HG03025 (cell line): ENCODE results near the gene DNASE1L2.
"Not testable (repeated sequence)": the region's sequence is repeated elsewhere in the genome, so short reads cannot be mapped to it uniquely, and the experiment has no call there.

ENCODE experiments used
- ATAC-seq: cut with Tn5 transposase; IDR thresholded peaks from one replicate; pipeline ENCODE4 v1.9.1; 2021; ENCODE audit warnings: mild to moderate bottlenecking, moderate library complexity; ENCODE audit not compliant: unreplicated experiment, low FRiP score

The DNASE1L2 gene

DNA sequence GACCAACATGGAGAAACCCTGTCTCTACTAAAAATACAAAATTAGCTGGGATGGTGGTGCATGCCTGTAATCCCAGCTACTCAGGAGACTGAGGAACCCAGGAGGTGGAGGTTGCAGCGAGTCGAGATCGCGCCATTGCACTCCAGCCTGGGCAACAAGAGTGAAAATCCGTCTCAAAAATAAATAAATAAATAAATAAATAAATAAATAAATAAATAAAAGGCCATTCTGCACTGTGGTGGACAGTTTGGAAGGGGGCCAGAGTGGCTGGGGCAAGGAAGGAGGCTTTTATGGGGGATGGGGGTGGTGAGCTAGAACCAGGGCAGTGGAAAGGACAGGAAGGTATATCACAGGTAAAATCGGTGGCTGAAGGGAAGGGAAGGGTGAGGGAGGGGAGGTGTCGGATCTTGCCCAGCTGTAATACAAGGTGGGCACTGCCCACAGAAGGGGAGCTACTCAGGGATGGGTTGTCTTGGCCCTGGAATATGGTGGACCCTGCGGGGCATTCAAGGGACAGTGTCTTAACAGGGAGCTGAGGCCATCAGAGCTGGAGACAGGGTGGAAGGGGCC, 33.0 kb upstream of the DNASE1L2 start:
- ATAC-seq: not testable (repeated sequence)

DNA sequence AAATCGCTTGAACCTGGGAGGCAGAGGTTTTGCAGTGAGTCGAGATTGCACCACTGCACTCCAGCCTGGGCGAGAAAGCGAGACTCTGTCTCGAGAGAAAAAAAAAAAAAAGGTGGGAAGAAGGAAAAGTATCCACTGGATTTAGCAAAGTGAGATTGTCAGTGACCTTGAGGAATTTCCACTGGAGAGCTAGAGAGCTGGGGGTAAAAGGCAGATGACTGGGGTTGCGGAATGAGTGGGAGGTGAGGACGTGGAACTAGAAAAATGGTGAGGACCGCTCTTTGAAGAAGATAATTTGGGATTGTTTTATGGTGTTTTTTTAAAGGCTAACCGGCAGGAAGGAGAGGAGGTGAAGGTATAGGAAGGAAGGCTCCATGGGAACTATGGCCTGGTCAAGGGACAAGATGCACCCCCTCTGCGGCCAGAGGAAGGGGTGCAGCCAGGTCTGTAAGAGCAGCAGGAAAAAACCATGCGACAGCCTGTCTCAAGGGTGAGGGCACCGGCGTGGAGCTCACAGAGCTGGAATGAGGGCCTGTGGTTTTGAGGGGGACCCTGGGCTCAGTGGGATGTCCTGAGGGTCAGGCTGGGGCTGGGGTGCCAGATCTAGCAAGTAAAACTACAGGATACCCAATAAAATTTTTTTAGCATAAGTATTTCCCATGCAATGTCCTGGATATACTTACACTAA, 31.7 kb upstream of the DNASE1L2 start:
- ATAC-seq: no peak

DNA sequence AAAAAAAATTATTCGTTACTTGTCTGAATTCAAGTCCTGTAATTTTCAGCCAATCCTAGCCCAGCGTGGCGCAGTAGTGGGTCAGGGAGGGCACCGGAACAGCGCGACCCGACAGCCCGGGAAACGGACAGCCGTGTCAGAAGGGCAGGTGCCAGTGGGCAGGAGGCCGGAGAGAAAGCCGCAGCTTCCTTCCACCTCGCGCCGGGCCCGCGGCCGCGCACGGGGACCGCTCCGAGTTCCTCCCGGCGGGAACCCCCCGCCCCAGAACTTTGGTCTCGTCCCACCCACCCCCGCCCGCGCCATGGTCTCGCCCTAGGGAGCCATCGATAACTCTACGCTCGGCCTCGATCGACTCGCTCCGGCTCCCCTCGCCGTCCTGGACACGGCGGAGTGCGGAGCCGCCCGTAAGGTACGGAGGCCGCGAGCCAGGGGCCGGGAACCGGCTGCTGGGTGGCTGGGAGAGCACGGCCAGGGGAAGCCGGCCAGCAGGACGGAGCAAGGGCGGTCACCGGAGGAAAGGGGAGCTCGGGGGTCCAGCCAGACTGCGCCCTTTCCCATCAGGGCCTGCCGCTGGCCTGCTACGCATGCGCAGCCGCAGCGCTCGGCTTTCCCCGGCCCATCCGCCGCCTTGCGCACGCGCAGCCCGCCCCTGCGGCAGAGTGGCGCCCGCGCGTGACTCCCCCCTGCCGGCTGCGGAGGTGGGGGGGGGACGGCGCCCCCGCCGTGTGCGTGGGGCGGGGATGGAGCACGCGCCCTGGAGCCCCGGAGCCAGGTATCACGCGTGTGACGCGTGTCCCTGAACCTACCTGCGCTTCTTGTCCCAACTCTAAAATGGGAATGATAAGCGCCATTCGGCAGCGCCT, 30.9 kb upstream of the DNASE1L2 start, which contains the start of gene MLST8:
Gene MLST8 (plus strand): TSS at position 351 of the 863 bp plus-strand sequence. CDS start 632 bp downstream, outside the sequence.
- ATAC-seq: peak; percentile 65

DNA sequence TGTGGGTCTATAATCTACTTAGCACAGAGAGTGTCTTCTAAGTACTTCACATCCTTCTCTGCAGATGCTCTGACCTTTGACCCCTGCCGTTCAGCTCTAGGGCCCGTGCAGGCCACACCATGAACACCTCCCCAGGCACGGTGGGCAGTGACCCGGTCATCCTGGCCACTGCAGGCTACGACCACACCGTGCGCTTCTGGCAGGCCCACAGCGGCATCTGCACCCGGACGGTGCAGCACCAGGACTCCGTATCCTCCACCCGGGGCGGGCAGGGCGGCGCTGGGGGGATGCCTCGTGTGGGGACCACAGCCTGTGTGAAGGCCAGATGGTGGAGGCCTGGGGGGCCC, 30.3 kb upstream of the DNASE1L2 start:
- no peak for ATAC-seq

DNA sequence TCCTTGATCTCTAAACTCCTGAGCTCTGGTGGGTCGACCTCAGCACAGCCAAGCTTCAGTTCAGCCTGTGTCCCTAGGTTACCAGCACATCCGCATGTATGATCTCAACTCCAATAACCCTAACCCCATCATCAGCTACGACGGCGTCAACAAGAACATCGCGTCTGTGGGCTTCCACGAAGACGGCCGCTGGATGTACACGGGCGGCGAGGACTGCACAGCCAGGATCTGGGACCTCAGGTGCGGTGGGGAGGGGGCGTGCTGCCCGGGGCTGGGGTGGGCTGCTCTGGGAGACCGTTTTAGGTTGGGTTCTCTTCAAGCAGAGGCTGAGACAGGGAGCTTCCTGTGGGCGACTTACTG, 29.8 kb upstream of the DNASE1L2 start:
- no peak for ATAC-seq

DNA sequence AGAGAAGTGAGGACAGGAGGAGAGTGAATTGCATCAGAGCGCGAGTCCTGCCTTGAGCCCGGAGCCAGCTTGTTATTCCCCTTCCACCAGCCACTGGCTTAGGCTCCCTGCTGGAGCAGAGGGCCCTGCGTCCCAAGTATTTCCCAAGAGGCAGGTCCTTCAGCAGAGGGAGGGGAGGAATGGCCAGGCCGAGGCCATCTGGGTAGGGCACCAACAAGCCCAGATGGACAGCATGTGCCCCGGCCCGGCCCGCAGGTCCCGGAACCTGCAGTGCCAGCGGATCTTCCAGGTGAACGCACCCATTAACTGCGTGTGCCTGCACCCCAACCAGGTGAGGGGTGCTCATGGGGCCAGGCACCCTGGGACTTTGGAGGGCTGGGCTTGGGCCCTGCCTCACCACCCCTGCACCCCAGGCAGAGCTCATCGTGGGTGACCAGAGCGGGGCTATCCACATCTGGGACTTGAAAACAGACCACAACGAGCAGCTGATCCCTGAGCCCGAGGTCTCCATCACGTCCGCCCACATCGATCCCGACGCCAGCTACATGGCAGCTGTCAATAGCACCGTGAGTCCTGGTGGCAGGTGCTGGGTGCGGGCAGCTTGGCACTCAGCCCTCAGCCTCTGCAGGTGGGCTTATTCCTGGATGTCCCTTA, 29.3 kb upstream of the DNASE1L2 start:
- ATAC-seq: no peak

DNA sequence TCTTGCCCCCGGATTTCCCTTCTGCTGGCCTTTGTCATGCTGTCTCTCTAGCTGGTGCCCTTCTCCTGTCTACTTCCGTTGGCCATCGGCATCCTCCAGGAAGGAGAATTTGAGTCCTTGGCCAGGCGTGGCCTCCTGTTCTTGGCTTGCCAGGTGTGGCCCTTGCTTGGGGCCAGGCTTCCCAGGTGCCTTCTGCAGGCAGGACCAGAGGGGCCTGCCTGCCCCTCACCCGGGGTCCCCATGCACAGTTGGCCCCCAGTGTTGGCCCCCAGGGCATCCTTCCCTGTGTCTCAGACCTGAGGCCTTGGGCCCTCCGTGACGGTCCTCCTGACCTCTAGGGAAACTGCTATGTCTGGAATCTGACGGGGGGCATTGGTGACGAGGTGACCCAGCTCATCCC, 28.4 kb upstream of the DNASE1L2 start:
- no peak for ATAC-seq

DNA sequence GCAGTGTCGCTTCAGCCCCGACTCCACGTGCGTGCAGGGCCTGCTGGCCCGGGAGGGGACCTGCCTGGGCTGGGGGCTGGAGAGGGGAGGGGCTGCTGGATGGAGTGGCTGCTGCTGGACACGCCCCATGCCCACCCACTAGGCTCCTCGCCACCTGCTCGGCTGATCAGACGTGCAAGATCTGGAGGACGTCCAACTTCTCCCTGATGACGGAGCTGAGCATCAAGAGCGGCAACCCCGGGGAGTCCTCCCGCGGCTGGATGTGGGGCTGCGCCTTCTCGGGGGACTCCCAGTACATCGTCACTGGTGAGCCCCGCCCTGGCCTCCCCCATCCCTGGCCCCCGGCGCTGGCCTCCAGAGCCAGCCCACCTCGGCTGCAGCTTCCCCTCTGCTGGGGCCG, 27.9 kb upstream of the DNASE1L2 start:
- no peak for ATAC-seq

DNA sequence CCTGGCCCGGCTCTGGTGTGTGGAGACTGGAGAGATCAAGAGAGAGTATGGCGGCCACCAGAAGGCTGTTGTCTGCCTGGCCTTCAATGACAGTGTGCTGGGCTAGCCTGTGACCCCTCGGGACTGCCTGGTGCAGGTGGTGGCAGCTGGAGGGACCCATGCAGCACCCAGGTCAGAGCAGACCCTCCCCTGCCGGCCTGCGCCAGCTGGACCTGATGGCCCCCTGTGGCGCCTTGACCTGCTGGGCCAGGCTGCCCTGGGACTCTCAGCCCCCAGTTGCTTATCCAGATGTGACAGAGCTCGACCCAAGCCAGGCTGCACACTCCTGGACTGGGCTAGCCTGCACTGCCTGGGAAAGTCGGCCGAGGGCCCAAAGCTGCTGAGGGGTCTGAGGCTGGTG, 27.5 kb upstream of the DNASE1L2 start:
- ATAC-seq: no peak

DNA sequence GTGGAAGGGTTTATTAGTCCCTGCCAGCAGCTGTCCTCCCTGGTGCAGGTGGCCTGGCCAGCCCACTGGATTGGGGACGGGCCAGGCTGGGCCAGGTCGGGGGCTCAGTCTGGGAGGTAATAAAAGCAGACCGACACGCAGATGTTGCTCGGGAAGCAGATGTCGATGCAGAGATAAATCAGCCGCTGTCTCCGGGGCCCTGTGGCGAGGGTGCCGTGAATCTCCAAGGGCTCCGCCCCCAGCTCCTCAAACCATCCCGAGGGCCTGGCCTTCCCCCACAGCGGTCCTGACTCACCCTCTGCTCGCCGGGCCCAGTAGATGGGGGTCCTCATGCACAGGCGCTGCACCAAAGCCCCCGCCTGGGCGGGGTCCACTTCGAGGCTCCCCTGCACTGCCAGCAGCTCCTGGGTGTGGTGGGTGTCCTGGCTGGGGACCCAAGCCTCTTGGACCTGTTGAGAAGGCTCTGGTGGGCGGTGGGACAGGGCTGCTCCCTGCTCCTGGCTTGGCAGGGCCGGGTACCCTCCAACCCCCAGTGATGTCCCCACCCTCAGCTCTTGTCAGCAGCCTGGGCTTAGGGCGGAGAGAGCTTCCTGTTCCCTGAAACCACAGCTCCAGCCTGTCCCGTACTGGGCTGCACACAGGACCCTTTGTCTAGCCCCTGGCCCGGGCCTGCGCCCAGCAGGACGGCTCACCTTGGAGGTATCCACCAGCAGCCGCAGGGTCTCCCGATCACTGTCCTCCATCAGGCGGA, 26.8 kb upstream of the DNASE1L2 start:
- ATAC-seq: no peak

DNA sequence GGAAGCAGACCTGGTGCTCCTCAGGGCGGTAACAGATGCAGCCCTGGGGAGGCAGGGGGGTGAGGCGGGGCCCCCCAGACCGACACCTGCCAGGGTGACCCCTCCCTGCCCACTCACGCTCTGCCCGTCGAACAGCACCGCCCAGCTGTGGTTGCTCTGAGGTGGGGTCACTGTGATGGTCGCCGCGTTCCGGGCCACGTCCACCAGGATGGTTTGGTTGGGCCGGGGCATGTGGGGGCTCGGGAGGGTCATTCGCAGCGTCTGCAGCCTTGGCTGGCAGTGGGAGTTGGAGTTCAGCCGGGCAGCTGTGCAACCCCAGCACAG, 26.3 kb upstream of the DNASE1L2 start:
- ATAC-seq: no peak

DNA sequence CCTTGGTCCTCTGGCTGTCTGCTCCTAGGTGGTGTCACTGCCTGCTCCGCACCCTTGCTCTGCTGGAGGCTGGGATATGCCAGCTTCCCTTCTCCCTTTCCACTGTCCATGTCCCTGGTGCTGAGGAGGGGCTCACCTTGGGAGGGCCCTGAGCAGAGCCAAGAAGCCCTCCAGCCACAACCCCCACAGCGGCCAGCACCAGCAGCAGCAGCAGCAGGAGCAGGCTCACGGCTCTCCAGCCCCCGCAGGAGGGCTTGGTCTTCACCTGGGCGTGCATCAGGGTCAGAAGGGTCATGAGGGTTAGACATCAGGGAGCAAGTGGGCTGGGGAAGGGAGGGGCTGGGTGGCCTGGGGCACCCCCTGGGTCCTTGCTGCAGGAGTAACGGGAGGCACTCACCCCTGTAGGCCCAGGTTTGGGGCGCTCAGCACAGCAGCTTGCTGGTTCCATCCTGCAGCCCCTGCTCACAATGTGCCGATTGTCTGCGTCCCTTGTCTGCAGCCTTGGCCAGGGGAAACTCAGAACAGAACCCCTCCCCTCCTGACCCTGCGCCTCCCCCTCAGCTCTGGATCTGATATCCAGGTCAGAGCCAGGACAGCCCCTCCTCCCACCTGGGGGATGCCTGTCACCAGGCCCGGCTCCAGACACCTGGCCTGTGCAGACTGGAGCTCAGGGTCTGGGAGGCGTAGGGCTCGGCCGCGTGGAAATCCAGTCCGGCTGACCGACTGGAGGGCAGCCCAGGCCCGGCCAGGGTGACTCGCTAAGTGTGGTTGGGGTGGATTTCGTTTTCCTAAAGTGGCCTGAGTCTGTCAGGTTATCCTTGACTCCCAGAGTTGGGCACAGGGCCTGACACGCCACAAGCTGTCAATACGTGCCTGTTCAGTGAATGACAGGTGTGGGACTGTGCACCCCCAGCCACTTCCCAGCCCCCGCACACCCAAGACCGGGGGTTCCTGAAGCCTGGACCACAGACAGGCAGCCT, 25.6 kb upstream of the DNASE1L2 start, which contains the start of gene BRICD5:
Gene BRICD5 (minus strand): TSS at position 478 of the 980 bp plus-strand sequence. CDS start 30 bp downstream, at position 448.
- no peak for ATAC-seq

DNA sequence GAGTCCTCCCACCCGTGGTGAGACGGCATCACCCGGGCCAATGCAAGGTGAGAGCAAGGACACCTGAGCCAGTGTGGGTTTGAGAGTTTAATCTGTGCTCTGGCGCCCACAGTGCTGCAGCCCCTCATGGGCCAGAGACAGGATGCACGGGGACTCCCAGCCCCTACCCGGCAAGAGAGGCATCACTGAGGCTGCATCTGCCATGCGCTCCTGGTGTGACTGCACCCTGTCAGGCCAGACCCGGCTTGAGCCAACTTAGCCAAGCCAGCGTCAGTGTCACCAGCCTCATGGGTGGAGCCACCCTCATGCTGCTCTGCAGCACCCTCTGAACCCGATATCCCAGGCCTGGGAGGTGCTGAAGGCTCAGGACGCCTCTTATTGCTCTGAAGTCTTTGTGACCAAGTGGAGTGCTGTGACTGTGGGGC, 24.3 kb upstream of the DNASE1L2 start:
- ATAC-seq: no peak

DNA sequence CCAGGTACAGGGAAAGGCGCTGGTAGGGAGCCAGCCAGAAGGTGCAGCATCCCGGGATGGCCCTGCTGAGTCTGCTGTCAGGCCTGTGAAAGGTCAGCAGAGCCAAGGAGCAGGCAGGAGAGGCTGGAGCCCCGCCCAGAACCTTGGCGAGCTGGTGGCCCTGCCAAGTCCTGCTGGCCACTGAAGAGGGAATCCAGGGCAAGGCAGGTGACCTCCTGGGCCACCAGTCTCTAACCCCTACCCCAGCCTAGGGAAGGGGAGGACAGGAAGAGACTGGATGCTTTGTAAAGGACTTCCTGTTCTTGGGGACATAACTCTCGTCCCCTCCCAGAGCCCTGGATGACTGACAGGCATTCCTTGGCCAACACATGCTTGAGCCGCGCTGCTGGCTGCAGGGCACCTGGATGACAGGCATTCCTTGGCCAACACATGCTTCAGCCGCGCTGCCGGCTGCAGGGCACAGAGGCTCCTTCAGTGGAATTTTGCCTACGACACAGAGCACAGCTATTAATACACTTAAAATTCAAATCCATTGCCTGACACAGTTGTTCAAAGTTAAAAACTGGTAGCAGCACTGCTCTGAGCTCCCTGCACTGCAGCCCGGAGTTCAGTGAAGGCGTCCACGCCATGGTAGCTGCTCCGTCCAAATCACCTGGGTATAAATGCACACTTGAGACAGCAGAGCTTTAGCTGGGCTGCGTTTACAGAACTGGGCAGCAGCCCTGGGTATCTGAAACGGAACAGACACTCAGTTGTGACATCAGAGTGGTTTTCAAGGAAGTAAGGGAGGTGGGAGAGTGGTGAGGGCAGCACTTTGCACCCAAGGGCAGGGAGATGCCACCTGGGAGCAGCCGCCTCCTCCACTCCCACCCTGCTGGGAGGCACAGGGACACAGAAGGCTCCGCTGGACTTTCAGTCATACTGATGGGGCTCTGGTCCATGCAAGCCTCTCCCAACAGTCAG, 23.6 kb upstream of the DNASE1L2 start:
- no peak for ATAC-seq

DNA sequence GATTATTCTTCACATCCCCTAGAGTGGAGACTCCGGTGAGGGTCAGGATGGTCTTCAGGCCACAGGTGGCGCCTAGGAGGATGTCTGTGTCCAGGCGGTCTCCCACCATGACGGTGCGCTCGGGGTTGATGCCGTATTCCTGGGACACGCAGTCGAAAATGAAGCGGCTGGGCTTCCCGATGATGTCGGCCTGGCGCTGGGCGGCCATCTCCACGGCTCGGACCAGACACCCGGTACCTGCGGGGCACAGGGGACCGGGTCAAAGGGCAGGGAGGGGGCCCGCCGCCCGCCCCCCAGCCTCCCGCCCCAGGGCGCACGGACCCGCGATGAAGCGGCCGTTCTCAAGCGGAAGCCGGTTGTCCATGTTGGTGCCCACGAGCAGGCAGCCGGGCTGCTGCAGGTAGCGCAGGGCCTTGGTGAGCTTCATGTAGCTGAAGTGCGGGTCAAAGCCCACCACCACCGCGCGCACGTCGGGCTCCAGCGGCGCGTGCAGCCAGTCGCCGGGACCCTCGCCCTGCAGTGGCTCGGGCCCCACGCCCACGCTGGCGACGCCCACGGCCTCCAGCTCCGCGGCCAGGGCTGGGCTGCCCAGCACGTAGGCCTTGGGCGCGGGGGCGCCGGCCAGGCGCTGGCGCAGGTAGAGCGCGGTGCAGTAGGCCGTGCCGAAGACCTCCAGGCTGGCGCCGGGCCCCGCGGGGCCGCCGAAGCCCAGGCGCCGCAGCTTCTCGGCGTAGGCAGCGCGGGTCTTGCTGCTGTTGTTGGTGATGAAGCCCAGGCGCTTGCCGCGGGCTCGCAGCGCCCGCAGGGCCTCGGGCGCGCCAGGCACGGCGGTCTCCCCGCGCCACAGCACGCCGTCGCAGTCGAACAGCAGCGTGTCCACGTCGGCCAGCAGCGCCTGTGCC, 22.2 kb upstream of the DNASE1L2 start:
- ATAC-seq: peak; percentile 22

DNA sequence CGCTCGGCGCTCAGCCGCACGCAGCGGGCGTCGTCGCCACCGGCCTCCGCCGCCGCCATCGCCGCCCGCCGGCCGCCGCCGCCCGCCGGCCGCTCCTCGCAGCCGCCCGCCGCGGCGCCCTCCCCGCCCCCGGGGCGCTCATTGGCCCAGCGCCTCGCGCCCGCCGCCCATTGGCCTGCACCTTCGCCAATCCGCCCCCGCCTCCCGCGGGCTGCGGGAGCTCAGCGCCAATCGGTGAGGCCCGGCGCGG, 21.6 kb upstream of the DNASE1L2 start, which contains the start of gene PGP:
Gene PGP (minus strand): TSS at position 122 of the 250 bp plus-strand sequence. CDS start 63 bp downstream, at position 59.
- peak; percentile 80 for ATAC-seq

DNA sequence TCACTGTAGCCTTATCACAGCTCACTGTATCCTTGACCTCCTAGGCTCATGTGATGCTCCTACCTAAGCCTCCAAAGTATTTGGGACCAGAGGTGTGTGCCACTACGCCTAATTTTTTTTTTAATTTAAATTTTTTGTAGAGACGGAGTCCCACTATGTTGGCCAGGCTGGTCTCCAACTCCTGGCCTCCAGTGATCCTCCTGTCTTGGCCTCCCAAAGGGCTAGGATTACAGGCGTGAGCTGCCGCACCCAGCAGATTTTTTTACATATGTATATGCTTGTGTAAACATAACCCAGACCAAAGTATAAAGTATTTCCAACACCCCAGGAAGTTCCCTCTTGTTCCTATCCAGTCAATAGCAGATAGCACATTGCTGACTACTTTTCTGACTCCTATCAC, 19.9 kb upstream of the DNASE1L2 start:
- ATAC-seq: no peak
